Stimulated activated CD4-positive, alpha-beta T cell treated with anti-CD3 and anti-CD28 coated beads, Interleukin-12 subunit alpha, Interleukin-12 subunit beta, amount 100 ng/mL, for 48 hours (primary cell): ENCODE data around the gene BRAF.
"Not testable (repeated sequence)": the region's sequence is repeated elsewhere in the genome, so short reads cannot be mapped to it uniquely, and the experiment has no call there.

ENCODE experiments used
- DNase-seq, 3 donors: peaks; one replicate each; pipeline ENCODE4 v3.0.0-alpha.2; 2020; ENCODE audit warnings: low read depth in 2 of 3, low spot score in 1 of 3

BRAF gene

GRCh38 chr7:140920745-140921144, 4.0 kb downstream of the BRAF start:
- DNase-seq, result no peak

- no peak for DNase-seq
Observed at GRCh38 chr7:140918236-140918635, 6.5 kb downstream of the BRAF start.

GRCh38 chr7:140917258-140917657, 7.5 kb downstream of the BRAF start:
- DNase-seq, result no peak

- DNase-seq, result no peak
Observed at GRCh38 chr7:140915935-140916555, 8.7 kb downstream of the BRAF start.

GRCh38 chr7:140914083-140914482, 10.6 kb downstream of the BRAF start:
- no peak for DNase-seq

- DNase-seq, result not testable (repeated sequence)
Observed at GRCh38 chr7:140913596-140913928, 11.2 kb downstream of the BRAF start.

- no peak for DNase-seq
Observed at GRCh38 chr7:140911746-140912145, 13.0 kb downstream of the BRAF start.

GRCh38 chr7:140909476-140910161, 15.1 kb downstream of the BRAF start:
- no peak for DNase-seq

- no peak for DNase-seq
Observed at GRCh38 chr7:140908361-140908760, 16.4 kb downstream of the BRAF start.

- peak in 1 of 3 donors; percentile 16 for DNase-seq
Observed at GRCh38 chr7:140903741-140904480, 20.8 kb downstream of the BRAF start.

GRCh38 chr7:140902303-140902953, 22.3 kb downstream of the BRAF start:
- peak in 1 of 3 donors; percentile 6 for DNase-seq

- no peak for DNase-seq
Observed at GRCh38 chr7:140901941-140902302, 22.8 kb downstream of the BRAF start.

GRCh38 chr7:140899883-140900282, 24.8 kb downstream of the BRAF start:
- no peak for DNase-seq

- DNase-seq, result no peak
Observed at GRCh38 chr7:140898786-140899536, 25.8 kb downstream of the BRAF start.

- no peak for DNase-seq
Observed at GRCh38 chr7:140896996-140897395, 27.7 kb downstream of the BRAF start.

GRCh38 chr7:140889645-140890044, 35.1 kb downstream of the BRAF start:
- no peak for DNase-seq

- no peak for DNase-seq
Observed at GRCh38 chr7:140889150-140889549, 35.6 kb downstream of the BRAF start.

- DNase-seq, result no peak
Observed at GRCh38 chr7:140888087-140888486, 36.6 kb downstream of the BRAF start.

GRCh38 chr7:140885735-140886334, 38.9 kb downstream of the BRAF start:
- DNase-seq, result no peak

GRCh38 chr7:140883378-140883777, 41.4 kb downstream of the BRAF start:
- no peak for DNase-seq

- DNase-seq, result not testable (repeated sequence)
Observed at GRCh38 chr7:140882834-140883233, 41.9 kb downstream of the BRAF start.
